Panc1 (cell line): ENCODE results near the gene MYH16.

Source experiments
- CTCF ChIP-seq: fragments of 450-650 bp; IDR thresholded peaks from 2 replicates; pipeline ENCODE4 v1.5.1; 2017; ENCODE audit warnings: mild to moderate bottlenecking
- POLR2AphosphoS5 ChIP-seq: IDR thresholded peaks from 2 replicates; pipeline ENCODE4 v1.6.1; 2012; ENCODE audit warnings: mild to moderate bottlenecking, low read depth, low read length, moderate library complexity
- REST ChIP-seq, 2 experiments: IDR thresholded peaks; 2 replicates each; pipeline ENCODE4 v1.6.1; 2011 to 2012; ENCODE audit warnings: low read depth in 2 of 2, control low read depth in 1 of 2, low read length in 1 of 2, mild to moderate bottlenecking in 1 of 2, moderate library complexity in 1 of 2; ENCODE audit not compliant: insufficient read depth in 1 of 2
- SIN3A ChIP-seq: IDR thresholded peaks from 2 replicates; pipeline ENCODE4 v1.6.1; 2012; ENCODE audit warnings: low read depth, mild to moderate bottlenecking, low read length, moderate library complexity, borderline replicate concordance; ENCODE audit not compliant: insufficient read depth

- no peak for TF ChIP-seq CTCF
- no peak for TF ChIP-seq POLR2AphosphoS5
- TF ChIP-seq REST (IDR thresholded peaks at IDR 0.05; ENCODE audit: insufficient read depth in 1 of 2, low read depth in 2 of 2, low read length in 1 of 2), result no peak
- no peak for TF ChIP-seq SIN3A
Measured at GRCh38 chr7:99292127-99292526, 19.5 kb downstream of the MYH16 start.
